MM.1S (cell line): ENCODE measurements around the gene ZNF205.

Experiments
- EZH2 ChIP-seq: fragments of 300-600 bp; sonication (generic); optimal IDR thresholded peaks from 2 replicates; pipeline ENCODE3; 2017; ENCODE audit warnings: low read depth, mild to moderate bottlenecking, antibody characterized with exemption, low read length, mixed read lengths
- EZH2phosphoT487 ChIP-seq: fragments of 300-600 bp; sonication (generic); IDR thresholded peaks from 2 replicates; pipeline ENCODE4 v1.6.1; 2018; ENCODE audit warnings: antibody characterized with exemption, low read length
- TF ChIP-seq, protein P1 (sequence below): fragments of 300-600 bp; sonication (generic); IDR thresholded peaks from 2 replicates; pipeline ENCODE4 v1.5.1; 2016; ENCODE audit warnings: antibody characterized with exemption, low read length, mixed read lengths

DNA sequence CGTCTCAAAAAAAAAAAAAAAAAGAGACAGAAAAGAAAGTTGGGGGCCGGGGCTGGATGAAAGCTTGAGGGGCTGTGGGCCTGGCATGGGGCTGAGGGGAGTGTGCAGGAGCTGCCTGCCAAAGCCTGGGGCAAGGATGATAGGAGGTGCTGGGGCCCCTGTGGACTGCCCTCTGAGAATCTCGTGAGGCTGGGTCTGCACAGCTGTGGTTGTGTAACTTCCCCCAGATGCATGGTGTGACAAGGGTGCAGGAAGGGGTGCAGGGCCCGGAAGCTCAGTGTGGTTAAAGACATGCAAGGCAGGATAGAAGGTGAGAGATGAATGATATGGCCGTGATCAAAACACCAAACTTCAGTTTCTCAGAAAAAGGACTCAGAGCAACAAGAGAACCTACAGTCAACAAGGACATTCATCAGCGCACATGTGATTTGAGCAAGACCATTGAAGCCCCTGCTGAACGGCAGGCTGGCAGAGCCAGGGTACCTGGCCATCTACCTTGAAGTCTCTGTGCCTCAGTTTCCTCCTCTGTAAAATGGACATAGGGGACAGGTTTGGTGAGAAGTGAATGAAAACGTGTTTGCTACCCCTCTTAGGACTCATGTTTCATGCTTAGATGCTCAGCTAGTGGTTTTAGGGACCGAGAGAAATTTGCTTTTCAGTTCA, 37.4 kb upstream of the ZNF205 start:
- TF ChIP-seq, protein P1, sequence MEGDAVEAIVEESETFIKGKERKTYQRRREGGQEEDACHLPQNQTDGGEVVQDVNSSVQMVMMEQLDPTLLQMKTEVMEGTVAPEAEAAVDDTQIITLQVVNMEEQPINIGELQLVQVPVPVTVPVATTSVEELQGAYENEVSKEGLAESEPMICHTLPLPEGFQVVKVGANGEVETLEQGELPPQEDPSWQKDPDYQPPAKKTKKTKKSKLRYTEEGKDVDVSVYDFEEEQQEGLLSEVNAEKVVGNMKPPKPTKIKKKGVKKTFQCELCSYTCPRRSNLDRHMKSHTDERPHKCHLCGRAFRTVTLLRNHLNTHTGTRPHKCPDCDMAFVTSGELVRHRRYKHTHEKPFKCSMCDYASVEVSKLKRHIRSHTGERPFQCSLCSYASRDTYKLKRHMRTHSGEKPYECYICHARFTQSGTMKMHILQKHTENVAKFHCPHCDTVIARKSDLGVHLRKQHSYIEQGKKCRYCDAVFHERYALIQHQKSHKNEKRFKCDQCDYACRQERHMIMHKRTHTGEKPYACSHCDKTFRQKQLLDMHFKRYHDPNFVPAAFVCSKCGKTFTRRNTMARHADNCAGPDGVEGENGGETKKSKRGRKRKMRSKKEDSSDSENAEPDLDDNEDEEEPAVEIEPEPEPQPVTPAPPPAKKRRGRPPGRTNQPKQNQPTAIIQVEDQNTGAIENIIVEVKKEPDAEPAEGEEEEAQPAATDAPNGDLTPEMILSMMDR, result no peak
- TF ChIP-seq EZH2 (no peak), EZH2phosphoT487 (no peak)
